ENCODE results near the gene THRB. TPM values are rescaled to one million over a fixed set of nuclear protein-coding genes. Genes with fewer than 3 reads are reported as not detected.

THRB gene
- total RNA-seq, 2 donors from 2014 or later: 6.7 to 6.9 TPM

- TF ChIP-seq POLR2A (IDR thresholded peaks at IDR 0.05) (no peak), CTCF (IDR thresholded peaks at IDR 0.05) (no peak)
- Histone ChIP-seq H3K4me3 (no peak overlapping the region), H3K4me1 (no peaks in the 10 kb centered on the region), H3K27ac (no peak overlapping the region), H3K36me3 (replicated peaks in 1 of 2; ENCODE audit: insufficient read depth in 1 of 2, low read depth in 2 of 2) (no peaks in the 10 kb centered on the region), H3K27me3 (no peaks in the 10 kb centered on the region), H3K9me3 (no peaks in the 10 kb centered on the region)
- ATAC-seq (no peak), DNase-seq (no peak)
- 63 to 70% methylated on average over 1 of the region's 1 CpG for WGBS, 2 donors
- intact Hi-C loops (cut with DNase I): no loop called here
Measured at GRCh38 chr3:24508423-24508839, 13.8 kb upstream of the THRB start.

GRCh38 chr3:24507776-24508422, 13.2 kb upstream of the THRB start:
- Histone ChIP-seq H3K27ac (no peak overlapping the region), H3K4me3 (no peak overlapping the region), H3K36me3 (replicated peaks in 1 of 2; ENCODE audit: insufficient read depth in 1 of 2, low read depth in 2 of 2) (no peaks in the 10 kb centered on the region), H3K4me1 (no peaks in the 10 kb centered on the region), H3K27me3 (no peaks in the 10 kb centered on the region), H3K9me3 (no peaks in the 10 kb centered on the region)
- no peak for DNase-seq
- ATAC-seq: no peak
- 88 to 90% methylated on average over 2 of the region's 2 CpGs for WGBS, 2 donors
- intact Hi-C loops (cut with DNase I): no loop called here
- no peak for TF ChIP-seq POLR2A (IDR thresholded peaks at IDR 0.05)
- TF ChIP-seq CTCF (IDR thresholded peaks at IDR 0.05): no peak

- no peak for DNase-seq
- Histone ChIP-seq H3K36me3 (replicated peaks in 1 of 2; ENCODE audit: insufficient read depth in 1 of 2, low read depth in 2 of 2) (no peaks in the 10 kb centered on the region), H3K9me3 (no peaks in the 10 kb centered on the region), H3K27me3 (no peaks in the 10 kb centered on the region), H3K4me3 (no peak overlapping the region), H3K4me1 (no peaks in the 10 kb centered on the region), H3K27ac (no peak overlapping the region)
- TF ChIP-seq CTCF (IDR thresholded peaks at IDR 0.05) (no peak), POLR2A (IDR thresholded peaks at IDR 0.05) (no peak)
- ATAC-seq: no peak
- WGBS, 2 donors: 82% methylated on average over 3 of the region's 3 CpGs
- intact Hi-C loops (cut with DNase I): no loop called here
Measured at GRCh38 chr3:24506966-24507775, 12.5 kb upstream of the THRB start.

- Histone ChIP-seq H3K27ac (no peak overlapping the region), H3K36me3 (replicated peaks in 1 of 2; ENCODE audit: insufficient read depth in 1 of 2, low read depth in 2 of 2) (no peaks in the 10 kb centered on the region), H3K4me1 (no peaks in the 10 kb centered on the region), H3K27me3 (no peaks in the 10 kb centered on the region), H3K4me3 (no peak overlapping the region), H3K9me3 (no peaks in the 10 kb centered on the region)
- TF ChIP-seq POLR2A (IDR thresholded peaks at IDR 0.05): no peak
- TF ChIP-seq CTCF (IDR thresholded peaks at IDR 0.05): no peak
- intact Hi-C loops (cut with DNase I): no loop called here
- no peak for ATAC-seq
- no peak for DNase-seq
- WGBS, 2 donors: 66 to 67% methylated on average over 7 of the region's 7 CpGs
Measured at GRCh38 chr3:24505691-24506550, 11.3 kb upstream of the THRB start.
